Naive B cell (primary cell): ENCODE results near the gene CCDC81. TPM values are rescaled to one million over a fixed set of nuclear protein-coding genes. Genes with fewer than 3 reads are reported as not detected.

Experiments used
- ATAC-seq, 2 donors: fragments of 150-1000 bp; cut with Tn5 transposase; 2 replicates each; pipeline ENCODE4 v1.10.0; 2021; ENCODE audit warnings: low read depth in 2 of 2, mild to moderate bottlenecking in 2 of 2, moderate library complexity in 2 of 2
- DNase-seq: peaks from one replicate; pipeline ENCODE4 v3.0.0; 2022
- H3K27ac Mint-ChIP-seq, 6 donors: one replicate each; pipeline ENCODE4 v1.8.0; 2020 to 2022; ENCODE audit warnings: mild to moderate bottlenecking in 6 of 6, mixed read lengths in 6 of 6, moderate library complexity in 5 of 6, inconsistent platforms in 2 of 6
- H3K27me3 Mint-ChIP-seq, 3 donors: one replicate each; pipeline ENCODE4 v1.8.0; 2021 to 2022; ENCODE audit warnings: mixed read lengths in 3 of 3, mild to moderate bottlenecking in 1 of 3
- H3K36me3 Mint-ChIP-seq, 2 donors: one replicate each; pipeline ENCODE4 v1.8.0; 2020 to 2022; ENCODE audit warnings: mixed read lengths in 2 of 2, inconsistent platforms in 1 of 2, mild to moderate bottlenecking in 1 of 2
- H3K4me1 Mint-ChIP-seq, 3 donors: one replicate each; pipeline ENCODE4 v1.8.0; 2020 to 2022; ENCODE audit warnings: mixed read lengths in 3 of 3, inconsistent platforms in 1 of 3, mild to moderate bottlenecking in 1 of 3, moderate library complexity in 1 of 3
- H3K4me3 Mint-ChIP-seq, 8 donors: one replicate each; pipeline ENCODE4 v1.8.0; 2020 to 2022; ENCODE audit warnings: mild to moderate bottlenecking in 8 of 8, mixed read lengths in 8 of 8, moderate library complexity in 8 of 8, inconsistent platforms in 2 of 8
- H3K9me3 Mint-ChIP-seq, 7 donors: one replicate each; pipeline ENCODE4 v1.8.0; 2020 to 2022; ENCODE audit warnings: mixed read lengths in 7 of 7, mild to moderate bottlenecking in 5 of 7, inconsistent platforms in 2 of 7, moderate library complexity in 1 of 7
- polyA plus RNA-seq, 6 donors: library from polyadenylated mRNA; unstranded; fragments of 300-500 nt; fragmentation: Illumina TruSeq; gene quantifications; one replicate each; pipeline ENCODE4 v1.2.3, GENCODE V29; 2021; ENCODE audit warnings: low read depth in 6 of 6

The CCDC81 gene
- polyA plus RNA-seq, 6 donors from 2014 or later = 0.14 to 0.53 (median 0.21) TPM; not detected in 2

GRCh38 chr11:86468169-86468568, 93.5 kb downstream of the CCDC81 start:
- ATAC-seq = no peak
- Mint-ChIP-seq H3K9me3 (no peaks in the 10 kb centered on the region), H3K27ac (no peak overlapping the region), H3K27me3 (peaks cover 0 to 8% (median 0%) of the 10 kb centered on the region in 3 donors), H3K4me1 (peaks cover 0 to 6% (median 0%) of the 10 kb centered on the region in 3 donors), H3K36me3 (no peaks in the 10 kb centered on the region), H3K4me3 (no peak overlapping the region)
- no peak for DNase-seq

GRCh38 chr11:86469491-86470388, 95.1 kb downstream of the CCDC81 start:
- no peak overlapping the region for H3K27ac Mint-ChIP-seq
- H3K27me3 Mint-ChIP-seq = peaks cover 0 to 8% (median 0%) of the 10 kb centered on the region in 3 donors
- DNase-seq (no peak), ATAC-seq (no peak)
- no peaks in the 10 kb centered on the region for H3K9me3 Mint-ChIP-seq
- no peak overlapping the region for H3K4me3 Mint-ChIP-seq
- no peaks in the 10 kb centered on the region for H3K36me3 Mint-ChIP-seq
- H3K4me1 Mint-ChIP-seq = peaks cover 0 to 6% (median 0%) of the 10 kb centered on the region in 3 donors

Other genes starting within 250 kb of the CCDC81 start
- 10 to 100 TPM; 13.1 to 22.6 (median 16.5) TPM for gene EED, start 130.1 kb upstream of the CCDC81 start, polyA plus RNA-seq
- gene HIKESHI, start 72.6 kb upstream of the CCDC81 start, polyA plus RNA-seq = 100 to 1,000 TPM in 1 of 6 donors, 10 to 100 TPM in 5; 62.8 to 105 (median 76.9) TPM